HG02588 (cell line): ENCODE measurements around the gene SPATS2L.

Experiments used
- ATAC-seq: cut with Tn5 transposase; IDR thresholded peaks from one replicate; pipeline ENCODE4 v1.9.1; 2021; ENCODE audit warnings: mild to moderate bottlenecking, moderate library complexity; ENCODE audit not compliant: unreplicated experiment

Gene SPATS2L

GRCh38 chr2:200306196-200306930 lies at the start of gene SPATS2L:
TSS of gene SPATS2L (plus strand) at chr2:200306693. CDS start at chr2:200389245, 82,552 bp downstream.
- peak; percentile 52 for ATAC-seq

- ATAC-seq: no peak
These were observed 48.9 kb upstream of the SPATS2L start for GRCh38 chr2:200257570-200257969.

GRCh38 chr2:200258081-200258480 lies 48.4 kb upstream of the SPATS2L start:
- ATAC-seq: no peak

GRCh38 chr2:200258881-200259576 lies 47.5 kb upstream of the SPATS2L start:
- ATAC-seq: no peak

GRCh38 chr2:200259577-200259957 lies 46.9 kb upstream of the SPATS2L start:
- no peak for ATAC-seq

- ATAC-seq: no peak
These were observed 44.4 kb upstream of the SPATS2L start for GRCh38 chr2:200262047-200262446.

- ATAC-seq: no peak
These were observed 43.2 kb upstream of the SPATS2L start for GRCh38 chr2:200263279-200263678.

- no peak for ATAC-seq
These were observed 41.9 kb upstream of the SPATS2L start for GRCh38 chr2:200264631-200265030.

- no peak for ATAC-seq
These were observed 40.1 kb upstream of the SPATS2L start for GRCh38 chr2:200266406-200266805.

GRCh38 chr2:200267350-200267749 lies 39.1 kb upstream of the SPATS2L start:
- ATAC-seq: no peak

GRCh38 chr2:200270732-200271131 lies 35.8 kb upstream of the SPATS2L start:
- ATAC-seq: no peak

- no peak for ATAC-seq
These were observed 34.2 kb upstream of the SPATS2L start for GRCh38 chr2:200272320-200272719.

GRCh38 chr2:200274116-200275075 lies 32.1 kb upstream of the SPATS2L start:
- ATAC-seq: no peak

- no peak for ATAC-seq
These were observed 31.0 kb upstream of the SPATS2L start for GRCh38 chr2:200275295-200276013.

- no peak for ATAC-seq
These were observed 30.0 kb upstream of the SPATS2L start for GRCh38 chr2:200276472-200276871.

GRCh38 chr2:200278694-200279316 lies 27.7 kb upstream of the SPATS2L start:
- no peak for ATAC-seq

GRCh38 chr2:200279857-200280256 lies 26.6 kb upstream of the SPATS2L start:
- no peak for ATAC-seq

GRCh38 chr2:200286578-200286977 lies 19.9 kb upstream of the SPATS2L start:
- ATAC-seq: no peak

GRCh38 chr2:200288670-200289429 lies 17.6 kb upstream of the SPATS2L start:
- no peak for ATAC-seq
